HCT116 (cell line): ENCODE measurements around the gene SRGAP1. TPM values are rescaled to one million over a fixed set of nuclear protein-coding genes. Genes with fewer than 3 reads are reported as not detected.

Source experiments
- ATAC-seq: fragments of 200-7000 bp; cut with Tn5 transposase; 2 replicates; pipeline ENCODE4 v1.9.1; 2020; ENCODE audit warnings: mild to moderate bottlenecking, moderate library complexity
- BruUV-seq: library from RNA; stranded (reverse); fragments of 400-500 nt; replicated peaks from 2 replicates; lab custom pipeline; 2021; lab: Mats Ljungman, UMichigan
- CTCF ChIA-PET: fragments of 300-600 bp; sonication (Branson Sonifier 250); formaldehyde crosslinking; loops from one replicate; lab custom pipeline; 2021; ENCODE audit warnings: antibody characterized with exemption; lab: Charles Lee
- POLR2A ChIA-PET: fragments of 300-600, 350-600 bp; sonication (Branson Sonifier 250); formaldehyde crosslinking; loops from one replicate; lab custom pipeline; 2021; ENCODE audit warnings: antibody characterized with exemption; lab: Charles Lee
- RAD21 ChIA-PET, 2 experiments: fragments of 300-600 bp; sonication (Branson Sonifier 250); formaldehyde crosslinking; loops; one replicate each; lab custom pipeline; 2023; ENCODE audit warnings: low total read pairs in 2 of 2; ENCODE audit not compliant: uncharacterized antibody in 2 of 2, unreplicated experiment in 2 of 2, low non-redundant PET in 1 of 2; lab: Charles Lee
- DNase-seq: peaks from one replicate; pipeline ENCODE4 v3.0.0-alpha.2; 2010; ENCODE audit warnings: low read depth, low spot score
- H2AFZ ChIP-seq: fragments of 200-600 bp; shearing (Covaris generic), sonication (generic); 2 replicates; pipeline ENCODE4 v1.6.1; 2017; ENCODE audit warnings: low read depth, mixed run types, mixed read lengths, antibody characterized with exemption, low read length; ENCODE audit not compliant: poor library complexity, severe bottlenecking
- H3K27ac ChIP-seq: 2 replicates; pipeline ENCODE4 v1.5.1; 2012; ENCODE audit warnings: low read depth, low read length
- H3K27me3 ChIP-seq: fragments of 200-600 bp; sonication (generic); 2 replicates; pipeline ENCODE4 v1.6.1; 2016; ENCODE audit warnings: mixed run types, low read length, mixed read lengths; ENCODE audit not compliant: insufficient read depth
- H3K36me3 ChIP-seq, 2 experiments: fragments of 200-500 bp in 1 of 2; fragments of 200-600 bp in 1 of 2; sonication (Bioruptor generic) in 1 of 2; sonication (generic) in 1 of 2; 2 replicates each; pipeline versions ENCODE4 v1.5.1 to v1.6.1; 2014 to 2016; ENCODE audit warnings: low read length in 2 of 2, inconsistent platforms in 1 of 2, mixed read lengths in 1 of 2, mixed run types in 1 of 2; ENCODE audit not compliant: insufficient read depth in 2 of 2, control insufficient read depth in 1 of 2
- H3K4me1 ChIP-seq, 2 experiments: fragments of 200-600 bp in 1 of 2; sonication (generic) in 1 of 2; 2 replicates each; pipeline versions ENCODE4 v1.5.1 to v1.6.1; 2012 to 2017; ENCODE audit warnings: low read length in 2 of 2, inconsistent platforms in 1 of 2, mild to moderate bottlenecking in 1 of 2, mixed read lengths in 1 of 2, mixed run types in 1 of 2, moderate library complexity in 1 of 2; ENCODE audit not compliant: insufficient read depth in 2 of 2, control insufficient read depth in 1 of 2
- H3K4me2 ChIP-seq: fragments of 200-600 bp; sonication (generic); 2 replicates; pipeline ENCODE4 v1.6.1; 2017; ENCODE audit warnings: mixed run types, low read length, mixed read lengths
- H3K4me3 ChIP-seq, 2 experiments: fragments of 200-600 bp in 1 of 2; sonication (generic) in 1 of 2; replicated peaks in 1 of 2; 2 replicates each; pipeline ENCODE4 v1.5.1; 2011 to 2016; ENCODE audit warnings: low read length in 2 of 2, control low read depth in 1 of 2, low read depth in 1 of 2, mild to moderate bottlenecking in 1 of 2, mixed read lengths in 1 of 2, mixed run types in 1 of 2
- H3K79me2 ChIP-seq: fragments of 200-600 bp; sonication (generic); 2 replicates; pipeline ENCODE4 v1.6.1; 2017; ENCODE audit warnings: mild to moderate bottlenecking, mixed run types, low read length, moderate library complexity, mixed read lengths; ENCODE audit not compliant: insufficient read depth
- H3K9ac ChIP-seq: fragments of 200-600 bp; sonication (generic); 2 replicates; pipeline ENCODE4 v1.6.1; 2016; ENCODE audit warnings: low read length, mixed read lengths
- H3K9me2 ChIP-seq: fragments of 200-600 bp; sonication (generic), shearing (Covaris generic); 2 replicates; pipeline ENCODE4 v1.6.1; 2017; ENCODE audit warnings: mixed run types, mild to moderate bottlenecking, moderate library complexity; ENCODE audit not compliant: insufficient read depth
- H3K9me3 ChIP-seq, 2 experiments: fragments of 200-500 bp in 1 of 2; fragments of 200-600 bp in 1 of 2; sonication (Bioruptor generic) in 1 of 2; sonication (generic) in 1 of 2; 2 replicates each; pipeline ENCODE4 v1.6.1; 2014 to 2017; ENCODE audit warnings: low read length in 2 of 2, mixed read lengths in 2 of 2, inconsistent platforms in 1 of 2, low read depth in 1 of 2, mild to moderate bottlenecking in 1 of 2, mixed run types in 1 of 2, moderate library complexity in 1 of 2; ENCODE audit not compliant: control insufficient read depth in 1 of 2, insufficient read depth in 1 of 2
- H4K20me1 ChIP-seq: fragments of 200-600 bp; sonication (generic), shearing (Covaris generic); 2 replicates; pipeline ENCODE4 v1.6.1; 2017; ENCODE audit warnings: mixed run types, mild to moderate bottlenecking, moderate library complexity; ENCODE audit not compliant: insufficient read depth
- SP1 ChIP-seq: IDR thresholded peaks from 2 replicates; pipeline ENCODE4 v1.6.1; 2012; ENCODE audit warnings: low read depth
- SRF ChIP-seq: IDR thresholded peaks from 2 replicates; pipeline ENCODE4 v1.6.1; 2012; ENCODE audit warnings: low read depth
- TCF7L2 ChIP-seq: IDR thresholded peaks from 2 replicates; pipeline ENCODE4 v1.7.0; 2011; ENCODE audit warnings: borderline replicate concordance, inconsistent platforms; ENCODE audit not compliant: insufficient read depth, insufficient read length; ENCODE audit errors: extremely low read depth
- ZFX ChIP-seq: fragments of 450-650 bp; IDR thresholded peaks from 2 replicates; pipeline ENCODE4 v1.6.1; 2017
- intact Hi-C: fragments of 100-400 bp; cut with micrococcal nuclease; formaldehyde crosslinking; loops from 2 replicates; pipeline ENCODE4 v1.10.0; 2022
- total RNA-seq: library from RNA; stranded (reverse); gene quantifications from one replicate; pipeline ENCODE4 v1.2.1, GENCODE V29; 2021; ENCODE audit not compliant: unreplicated experiment

Gene SRGAP1
- total RNA-seq, 1 experiment from 2014 or later = 16.6 TPM

DNA sequence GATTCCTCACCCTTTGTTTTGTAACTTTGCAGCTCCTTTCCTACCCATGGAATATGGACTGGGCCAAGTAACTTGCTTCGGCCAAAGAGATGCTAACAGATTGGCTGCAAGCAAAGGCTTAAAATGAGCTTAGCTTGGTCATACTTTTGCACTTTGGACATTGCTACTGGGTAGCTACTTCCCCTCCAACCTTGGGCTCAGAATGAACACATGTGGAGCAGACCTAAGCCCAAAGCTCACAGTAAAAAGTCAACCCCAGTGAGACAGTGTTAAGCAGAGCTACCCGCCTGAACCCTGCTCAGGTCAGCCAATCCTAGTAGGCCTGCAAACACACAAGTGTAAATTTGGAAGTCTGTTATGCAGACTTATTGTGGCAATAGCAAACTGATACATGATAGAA, 363.0 kb downstream of the SRGAP1 start:
- intact Hi-C loops = no loop called here

More for the DNA sequence above, 363.0 kb downstream of the SRGAP1 start:
- Histone ChIP-seq H3K9ac (no peak overlapping the region), H3K27ac (no peak overlapping the region), H4K20me1 (no peaks in the 10 kb centered on the region), H3K4me1 (no peaks in the 10 kb centered on the region), H3K27me3 (no peaks in the 10 kb centered on the region), H2AFZ (no peak overlapping the region), H3K36me3 (peaks cover 0 to 6% of the 10 kb centered on the region in 2 experiments; a peak in 2 of 4 replicates), H3K4me2 (no peak overlapping the region), H3K79me2 (no peaks in the 10 kb centered on the region), H3K9me3 (no peaks in the 10 kb centered on the region), H3K4me3 (no peak overlapping the region), H3K9me2 (no peaks in the 10 kb centered on the region)
- no peak for ATAC-seq
- POLR2A ChIA-PET = no interaction called here
- RAD21 ChIA-PET = no interaction called here
- no TSS peak for BruUV-seq
- CTCF ChIA-PET = interaction anchor here (1.5 kb wide), 1 partner anchor 26 kb away, joined by 3 read pairs; no protein-coding TSS in a partner anchor
- no peak for TF ChIP-seq SRF
- no peak for TF ChIP-seq TCF7L2
- TF ChIP-seq ZFX = no peak
- TF ChIP-seq SP1 = no peak
- no peak for DNase-seq

Other genes with a start within 250 kb of the SRGAP1 start
- gene DPY19L2, start 176.2 kb upstream of the SRGAP1 start, total RNA-seq = not detected
- 23.0 TPM for gene RXYLT1, start 64.8 kb upstream of the SRGAP1 start, total RNA-seq